ENCODE data around the gene CPD.
"Not testable (repeated sequence)": the region's sequence is repeated elsewhere in the genome, so short reads cannot be mapped to it uniquely, and the experiment has no call there.

CPD gene

DNA sequence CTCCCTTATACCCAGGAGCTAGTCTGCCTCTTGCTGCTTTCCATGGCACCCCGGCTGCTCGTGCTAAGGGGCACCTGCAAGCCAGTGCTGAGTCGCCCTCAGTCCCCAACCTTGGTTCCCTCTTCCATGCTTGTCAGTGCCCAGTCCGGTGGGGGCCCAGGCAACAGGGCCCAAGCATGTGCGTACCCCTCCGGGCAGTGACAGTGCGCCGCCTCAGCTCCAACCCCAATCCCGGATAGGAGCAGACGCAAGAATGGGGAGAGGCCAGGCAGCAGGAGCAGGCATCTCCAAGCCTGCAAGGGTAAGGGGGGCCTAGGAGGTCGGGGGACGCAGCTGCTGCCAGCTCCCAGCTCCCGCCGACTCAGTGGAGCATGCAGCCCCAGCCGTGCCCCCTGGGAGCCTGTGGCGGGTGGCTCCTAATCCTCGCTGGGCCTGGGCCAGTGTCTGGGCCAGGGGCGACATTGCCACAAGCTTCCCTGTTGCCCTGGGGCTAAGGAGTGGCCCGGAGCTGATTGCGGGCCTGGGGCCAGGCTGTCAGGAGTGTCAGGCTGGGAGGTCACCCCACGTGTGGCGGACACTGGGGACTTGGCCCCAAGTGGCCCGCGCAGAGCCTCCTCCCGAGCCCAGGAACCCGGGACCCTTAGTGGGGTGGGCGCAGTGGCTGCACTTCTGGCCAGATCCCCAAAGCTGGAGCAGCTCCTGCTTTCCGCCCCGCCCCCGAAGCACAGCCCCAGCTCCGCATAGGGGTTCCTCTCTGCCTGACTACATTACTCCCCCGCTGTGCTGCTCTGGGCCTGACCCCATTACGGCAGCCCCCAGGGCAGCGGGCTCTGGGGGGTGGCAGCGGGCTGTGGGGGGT is 9.8 kb downstream of the CPD start:
- no peak for DNase-seq

DNA sequence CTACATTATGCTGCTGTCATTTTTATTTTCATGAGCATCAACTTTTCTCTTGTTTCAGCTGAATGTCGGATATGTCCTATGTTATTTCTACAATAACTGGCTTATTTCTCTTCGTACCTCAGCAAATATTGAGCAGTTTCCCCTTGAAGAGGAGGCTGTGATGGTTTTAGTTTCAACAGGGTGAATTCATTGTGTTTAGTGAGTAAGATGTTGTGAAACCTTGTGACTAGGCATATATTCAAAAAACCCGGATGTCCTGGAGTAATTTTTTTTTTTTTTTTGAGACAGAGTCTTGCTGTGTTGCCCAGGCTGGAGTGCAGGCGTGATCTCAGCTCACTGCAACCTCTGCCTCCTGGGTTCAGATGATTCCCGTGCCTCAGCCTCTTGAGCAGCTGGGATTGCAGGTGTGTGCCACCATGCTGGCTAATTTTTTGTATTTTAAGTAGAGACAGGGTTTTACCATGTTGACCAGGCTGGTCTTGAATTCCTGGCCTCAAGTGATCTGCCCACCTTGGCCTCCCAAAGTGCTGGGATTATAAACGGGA is 11.1 kb downstream of the CPD start:
- no peak for DNase-seq

DNA sequence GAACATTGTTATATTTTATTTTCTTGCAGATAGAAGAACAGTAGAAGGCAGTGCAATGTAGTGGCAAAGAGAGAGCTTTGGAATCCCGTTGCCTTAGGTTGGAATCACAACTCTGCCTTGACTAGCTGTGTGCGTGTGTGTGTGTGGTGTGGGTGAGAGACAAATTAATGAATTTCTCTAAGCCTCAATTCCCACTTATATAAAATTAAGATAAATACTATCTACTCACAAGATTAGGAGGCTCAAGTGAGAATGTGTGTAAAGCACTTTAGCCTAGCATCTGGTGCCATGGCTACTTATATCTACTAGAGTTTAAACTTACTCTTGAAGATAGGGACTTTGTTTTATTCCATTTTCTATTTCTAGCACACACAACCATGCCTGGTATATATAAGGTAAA is 12.8 kb downstream of the CPD start:
- no peak for DNase-seq

GRCh38 chr17:30393491-30393890 is 14.8 kb downstream of the CPD start:
- no peak for DNase-seq

GRCh38 chr17:30393911-30394867 is 15.5 kb downstream of the CPD start:
- DNase-seq, result no peak

DNA sequence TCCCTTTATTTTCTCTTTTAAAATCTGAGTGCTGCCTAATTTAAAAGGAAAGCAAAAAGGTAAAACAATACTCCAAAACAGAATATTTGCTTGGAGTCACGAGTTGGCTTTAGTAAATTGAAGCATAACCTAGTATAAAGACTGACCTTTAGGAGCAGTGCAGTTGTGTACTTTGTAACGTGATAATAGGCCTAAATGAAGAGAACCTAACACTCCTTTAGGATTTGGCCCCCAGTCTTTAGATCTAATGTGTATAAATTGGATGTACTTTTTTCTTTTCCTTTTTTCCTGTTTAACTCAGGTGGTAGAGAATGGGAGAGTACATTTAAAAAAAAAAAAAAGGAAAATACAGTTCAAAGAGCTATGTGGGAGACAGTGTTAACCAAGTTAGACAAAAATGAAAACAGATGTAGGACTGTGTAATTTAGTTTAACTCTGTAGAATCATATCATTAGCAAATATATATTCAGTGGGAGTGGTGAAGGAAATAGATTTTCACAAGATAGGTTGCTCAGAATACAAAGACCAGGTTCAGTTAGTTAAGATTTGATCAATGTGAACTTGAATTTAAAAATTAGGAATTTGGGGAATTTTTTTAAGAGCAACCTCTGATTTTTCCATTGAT is 16.8 kb downstream of the CPD start:
- DNase-seq, result no peak

- no peak for DNase-seq
Measured at GRCh38 chr17:30396129-30396528, 17.4 kb downstream of the CPD start.

DNA sequence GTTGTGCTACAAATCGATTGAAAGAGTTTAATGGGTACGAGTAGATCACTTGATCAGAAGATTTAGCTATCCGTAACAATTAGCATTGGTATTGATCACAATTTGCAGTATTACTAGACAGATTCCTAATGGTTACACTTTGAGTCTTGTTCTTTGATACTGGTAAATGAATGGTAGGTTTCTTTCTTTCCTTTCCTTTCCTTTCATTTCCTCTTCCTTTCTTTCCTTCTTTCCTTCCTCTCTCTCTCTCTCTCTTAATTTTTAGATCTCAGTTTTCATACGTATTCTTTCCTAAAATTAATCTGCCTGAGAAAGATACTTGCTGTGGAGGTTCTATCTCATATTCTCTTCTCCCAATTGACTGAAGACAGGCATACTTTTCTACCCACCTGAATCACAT is 17.9 kb downstream of the CPD start:
- no peak for DNase-seq

DNA sequence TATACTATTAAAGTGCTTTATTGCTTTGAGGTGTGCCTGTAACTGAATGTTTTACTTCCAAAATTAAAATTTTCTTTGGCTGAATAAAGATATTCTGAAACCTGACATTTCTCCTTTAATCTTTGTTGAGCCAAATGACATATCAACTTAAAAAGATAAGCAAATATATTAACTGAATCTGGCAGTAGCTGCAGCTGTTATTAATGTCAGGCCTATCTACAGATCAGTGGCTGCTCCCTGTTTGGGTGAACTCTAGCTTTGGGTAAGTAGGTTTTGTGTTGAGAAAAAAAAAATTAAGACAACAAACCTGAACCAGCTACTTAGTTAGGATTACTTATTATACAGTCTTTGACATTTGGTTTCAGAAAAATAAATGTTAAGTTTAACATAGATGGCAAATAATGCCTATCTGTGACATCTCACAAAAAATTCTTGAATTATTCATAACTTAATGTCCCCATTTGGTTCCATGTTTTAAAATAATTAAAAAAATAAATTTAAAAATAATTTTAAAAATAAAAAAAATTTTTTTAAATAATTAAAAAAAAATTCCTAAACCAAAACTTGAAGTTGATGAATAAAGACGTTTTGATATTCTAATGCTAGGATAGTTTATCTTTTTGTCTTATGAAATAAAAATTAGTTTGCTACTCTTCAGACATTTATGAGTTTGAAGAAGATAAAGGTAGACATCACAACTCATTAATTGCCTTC is 19.8 kb downstream of the CPD start:
- DNase-seq, result no peak

DNA sequence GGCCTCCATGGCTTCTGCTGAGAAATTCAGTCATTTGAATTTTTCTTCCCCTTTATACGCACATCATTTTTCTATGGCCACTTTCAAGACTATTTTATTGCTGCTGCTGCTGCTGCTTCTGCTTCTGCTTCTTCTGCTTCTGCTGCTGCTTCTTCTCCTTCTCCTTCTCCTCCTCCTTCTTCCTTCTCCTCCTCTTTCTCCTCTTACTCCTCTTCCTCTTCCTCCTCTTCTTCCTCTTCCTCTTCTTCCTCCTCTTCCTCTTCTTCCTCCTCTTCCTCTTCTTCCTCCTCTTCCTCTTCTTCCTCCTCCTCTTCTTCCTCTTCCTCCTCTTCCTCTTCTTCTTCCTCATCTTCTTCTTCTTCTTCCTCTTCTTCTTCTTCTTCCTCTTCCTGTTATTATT is 22.4 kb downstream of the CPD start:
- no peak for DNase-seq

GRCh38 chr17:30405161-30405560 is 26.4 kb downstream of the CPD start:
- no peak for DNase-seq

- DNase-seq, result not testable (repeated sequence)
Measured at GRCh38 chr17:30410627-30411026, 31.9 kb downstream of the CPD start.

GRCh38 chr17:30412008-30412496 is 33.3 kb downstream of the CPD start:
- DNase-seq, result not testable (repeated sequence)

DNA sequence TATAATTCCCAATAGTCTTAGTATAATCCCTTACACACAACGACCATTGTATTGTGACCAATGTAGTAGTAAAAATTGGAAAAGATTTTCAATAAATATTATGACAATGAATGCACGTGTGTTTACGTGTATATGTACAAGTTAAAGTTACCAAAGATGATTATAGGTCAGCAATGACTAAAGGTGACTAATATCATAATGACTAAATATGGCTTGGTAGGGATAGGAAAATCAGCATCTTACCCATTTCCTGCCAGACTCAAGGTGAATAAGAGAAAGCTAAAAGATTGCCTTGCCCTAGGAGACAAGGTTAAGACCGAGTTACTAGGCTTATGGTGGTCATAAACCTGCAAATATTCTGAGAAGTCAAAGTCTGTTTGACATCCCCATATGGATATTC is 34.4 kb downstream of the CPD start:
- no peak for DNase-seq

GRCh38 chr17:30414486-30414885 is 35.8 kb downstream of the CPD start:
- no peak for DNase-seq

- DNase-seq, result no peak
Measured at GRCh38 chr17:30415491-30415890, 36.8 kb downstream of the CPD start.

GRCh38 chr17:30418070-30418469 is 39.3 kb downstream of the CPD start:
- DNase-seq, result not testable (repeated sequence)

GRCh38 chr17:30421592-30421991 is 42.9 kb downstream of the CPD start:
- DNase-seq, result no peak

DNA sequence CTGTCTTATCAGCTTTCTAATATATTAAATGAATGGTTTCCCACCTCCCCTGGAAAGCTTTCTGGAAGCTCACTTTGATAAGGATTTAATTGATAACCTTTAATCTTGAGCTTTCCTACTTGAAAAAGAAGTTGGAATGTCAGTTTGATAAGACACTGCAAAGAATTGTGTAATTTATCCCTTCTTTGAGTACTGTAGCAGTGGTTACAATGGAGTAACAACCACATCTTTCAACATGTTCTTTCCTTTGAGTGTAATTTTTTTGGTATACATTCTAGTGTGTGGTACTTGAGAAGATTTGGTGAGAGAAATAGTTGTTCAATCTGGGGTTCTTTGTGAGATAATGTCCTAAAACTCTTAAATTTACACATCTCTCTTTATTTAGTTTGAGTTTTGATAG is 43.4 kb downstream of the CPD start:
- no peak for DNase-seq

GRCh38 chr17:30424471-30424870 is 45.7 kb downstream of the CPD start:
- DNase-seq, result no peak

- DNase-seq, result no peak
Measured at GRCh38 chr17:30426292-30426691, 47.6 kb downstream of the CPD start.

- no peak for DNase-seq
Measured at GRCh38 chr17:30427611-30428010, 48.9 kb downstream of the CPD start.

Data from T-helper 2 cell (primary cell).